Kidney epithelial cell (primary cell): ENCODE data around the gene SULT1A2. TPM values are rescaled to one million over a fixed set of nuclear protein-coding genes. Genes with fewer than 3 reads are reported as not detected.
"Not testable (repeated sequence)": the region's sequence is repeated elsewhere in the genome, so short reads cannot be mapped to it uniquely, and the experiment has no call there.

Experiments
- DNase-seq: peaks from one replicate; pipeline ENCODE4 v3.0.0-alpha.2; 2010; ENCODE audit warnings: low read depth
- H3K27me3 ChIP-seq: 2 replicates; pipeline ENCODE4 v1.6.0; 2011; ENCODE audit warnings: low read length; ENCODE audit not compliant: control insufficient read depth, insufficient read depth
- H3K36me3 ChIP-seq: 2 replicates; pipeline ENCODE4 v1.5.1; 2011; ENCODE audit warnings: low read length; ENCODE audit not compliant: control insufficient read depth, insufficient read depth
- H3K4me3 ChIP-seq: 2 replicates; pipeline ENCODE4 v1.5.1; 2011; ENCODE audit warnings: low read depth, mild to moderate bottlenecking, control low read depth, low read length
- total RNA-seq: library from RNA; depleted of rRNA; stranded (reverse); fragments of >200 nt; gene quantifications from 2 replicates; pipeline ENCODE4 v1.2.3, GENCODE V29; 2015
- TF ChIP-seq, protein P1 (sequence below): IDR thresholded peaks from 2 replicates; pipeline ENCODE4 v1.5.1; 2011; ENCODE audit warnings: mild to moderate bottlenecking, moderate library complexity, low read length, control low read depth, inconsistent platforms; ENCODE audit not compliant: insufficient read depth, poor library complexity, severe bottlenecking

SULT1A2 gene
- total RNA-seq, 1 donor from 2014 or later = 0.13 TPM

- no peak for DNase-seq
- Histone ChIP-seq H3K36me3 (no peaks in the 10 kb centered on the region), H3K27me3 (no peaks in the 10 kb centered on the region), H3K4me3 (no peak overlapping the region)
- TF ChIP-seq, protein P1, sequence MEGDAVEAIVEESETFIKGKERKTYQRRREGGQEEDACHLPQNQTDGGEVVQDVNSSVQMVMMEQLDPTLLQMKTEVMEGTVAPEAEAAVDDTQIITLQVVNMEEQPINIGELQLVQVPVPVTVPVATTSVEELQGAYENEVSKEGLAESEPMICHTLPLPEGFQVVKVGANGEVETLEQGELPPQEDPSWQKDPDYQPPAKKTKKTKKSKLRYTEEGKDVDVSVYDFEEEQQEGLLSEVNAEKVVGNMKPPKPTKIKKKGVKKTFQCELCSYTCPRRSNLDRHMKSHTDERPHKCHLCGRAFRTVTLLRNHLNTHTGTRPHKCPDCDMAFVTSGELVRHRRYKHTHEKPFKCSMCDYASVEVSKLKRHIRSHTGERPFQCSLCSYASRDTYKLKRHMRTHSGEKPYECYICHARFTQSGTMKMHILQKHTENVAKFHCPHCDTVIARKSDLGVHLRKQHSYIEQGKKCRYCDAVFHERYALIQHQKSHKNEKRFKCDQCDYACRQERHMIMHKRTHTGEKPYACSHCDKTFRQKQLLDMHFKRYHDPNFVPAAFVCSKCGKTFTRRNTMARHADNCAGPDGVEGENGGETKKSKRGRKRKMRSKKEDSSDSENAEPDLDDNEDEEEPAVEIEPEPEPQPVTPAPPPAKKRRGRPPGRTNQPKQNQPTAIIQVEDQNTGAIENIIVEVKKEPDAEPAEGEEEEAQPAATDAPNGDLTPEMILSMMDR = no peak
Observed at GRCh38 chr16:28621481-28622155, 24.8 kb upstream of the SULT1A2 start.

DNA sequence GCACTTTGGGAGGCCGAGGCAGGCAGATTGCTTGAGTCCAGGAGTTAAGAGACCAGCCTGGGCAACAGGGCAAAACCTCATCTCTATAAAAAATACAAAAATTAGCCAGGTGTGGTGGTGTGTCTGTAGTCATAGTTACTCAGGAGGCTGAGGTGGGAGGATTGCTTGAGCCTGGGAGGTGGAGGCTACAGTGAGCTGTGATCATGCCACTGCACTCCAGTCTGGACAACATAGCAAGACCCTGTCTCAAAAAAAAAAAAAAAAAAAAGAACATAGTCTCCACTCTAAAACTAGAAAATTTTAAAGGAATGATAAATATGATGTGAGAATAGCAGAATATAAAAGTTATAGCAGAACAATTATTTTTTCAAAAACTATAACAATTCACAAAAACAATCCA, 23.5 kb upstream of the SULT1A2 start:
- H3K27me3 ChIP-seq, H3K36me3 ChIP-seq, H3K4me3 ChIP-seq, DNase-seq: not testable (repeated sequence)

- H3K36me3 ChIP-seq = no peaks in the 10 kb centered on the region
- no peak overlapping the region for H3K4me3 ChIP-seq
- peak; percentile 31 for DNase-seq
Observed at GRCh38 chr16:28617874-28618273, 21.0 kb upstream of the SULT1A2 start.

DNA sequence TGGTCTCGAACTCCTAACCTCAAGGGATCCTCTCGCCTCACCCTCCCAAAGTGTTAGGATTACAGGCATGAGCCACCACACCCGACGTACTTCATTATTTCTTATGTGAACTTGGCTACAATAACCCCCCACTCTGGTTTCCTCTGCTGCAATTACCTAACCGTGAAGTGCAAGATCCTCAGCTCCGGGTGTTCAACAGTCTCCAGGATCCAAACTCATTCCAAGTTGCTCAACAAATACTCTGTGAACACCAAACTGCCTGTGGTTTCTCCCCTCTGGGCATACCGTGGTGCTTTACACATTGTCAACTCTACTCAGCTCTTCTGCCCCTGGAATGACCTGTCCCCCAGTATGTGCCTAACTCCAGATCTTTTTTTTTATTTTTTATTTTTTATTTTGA, 19.8 kb upstream of the SULT1A2 start:
- DNase-seq = no peak
- TF ChIP-seq, protein P1 = no peak
- Histone ChIP-seq H3K4me3 (no peak overlapping the region), H3K27me3 (no peaks in the 10 kb centered on the region), H3K36me3 (no peaks in the 10 kb centered on the region)

More at GRCh38 chr16:28617874-28618273, 21.0 kb upstream of the SULT1A2 start:
- TF ChIP-seq, protein P1 = no peak
- no peaks in the 10 kb centered on the region for H3K27me3 ChIP-seq

GRCh38 chr16:28616224-28616577, 19.4 kb upstream of the SULT1A2 start:
- DNase-seq, H3K27me3 ChIP-seq, H3K4me3 ChIP-seq, H3K36me3 ChIP-seq: not testable (repeated sequence)

- not testable (repeated sequence) for H3K4me3 ChIP-seq, H3K27me3 ChIP-seq, H3K36me3 ChIP-seq, DNase-seq
- TF ChIP-seq, protein P1 = peak; percentile 62
Observed at GRCh38 chr16:28615486-28616223, 18.8 kb upstream of the SULT1A2 start.

- not testable (repeated sequence) for H3K36me3 ChIP-seq, DNase-seq, H3K27me3 ChIP-seq, H3K4me3 ChIP-seq
Observed at GRCh38 chr16:28614561-28614960, 17.7 kb upstream of the SULT1A2 start.

GRCh38 chr16:28613912-28614311, 17.1 kb upstream of the SULT1A2 start:
- DNase-seq, H3K36me3 ChIP-seq, H3K4me3 ChIP-seq, H3K27me3 ChIP-seq: not testable (repeated sequence)

DNA sequence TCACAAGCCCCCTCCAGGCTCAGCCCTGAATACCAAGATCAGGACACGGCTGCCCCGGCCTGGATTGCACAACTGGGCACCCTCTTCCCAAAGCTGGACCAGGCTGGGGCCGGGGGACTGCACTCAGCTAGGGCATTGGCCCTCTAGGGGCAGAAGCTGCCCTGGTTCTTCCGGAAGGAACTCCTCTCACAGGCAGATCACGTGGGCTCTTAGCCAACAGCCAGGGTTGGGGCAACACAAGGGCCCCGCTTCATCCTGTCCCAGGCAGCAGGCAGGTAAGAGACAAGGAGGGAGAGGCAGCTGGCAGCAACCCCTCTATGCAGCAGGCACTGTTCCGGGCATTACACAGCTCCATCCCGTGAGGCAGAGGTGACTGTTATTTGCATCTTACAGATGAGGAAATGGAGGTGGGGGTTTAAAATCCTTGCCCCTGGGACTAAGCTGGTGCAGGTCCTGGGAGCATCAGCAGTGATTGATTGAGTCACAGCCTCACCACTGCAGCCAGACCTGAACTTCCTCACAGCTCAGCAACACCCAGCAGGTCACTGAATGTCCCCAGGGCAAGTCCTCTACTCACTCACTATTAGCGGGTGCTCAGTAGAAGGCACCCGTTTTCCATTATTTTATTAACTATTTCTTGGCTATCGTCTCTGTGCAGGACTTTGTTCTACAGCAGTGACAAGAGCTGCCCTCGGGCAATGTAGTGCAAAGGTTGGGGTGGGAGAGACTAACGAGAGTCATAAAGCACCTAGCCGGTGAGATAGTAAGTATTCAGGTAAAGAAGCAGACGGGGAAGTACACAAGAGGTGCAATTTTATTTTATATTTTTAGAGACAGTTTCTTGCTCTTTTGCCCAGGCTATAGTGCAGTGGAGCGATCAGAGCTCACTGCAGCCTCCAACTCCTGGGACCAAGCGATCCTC, 15.8 kb upstream of the SULT1A2 start:
- not testable (repeated sequence) for H3K36me3 ChIP-seq, H3K27me3 ChIP-seq, H3K4me3 ChIP-seq, DNase-seq
